ENCODE measurements around the gene CLDN6.

The CLDN6 gene

DNA sequence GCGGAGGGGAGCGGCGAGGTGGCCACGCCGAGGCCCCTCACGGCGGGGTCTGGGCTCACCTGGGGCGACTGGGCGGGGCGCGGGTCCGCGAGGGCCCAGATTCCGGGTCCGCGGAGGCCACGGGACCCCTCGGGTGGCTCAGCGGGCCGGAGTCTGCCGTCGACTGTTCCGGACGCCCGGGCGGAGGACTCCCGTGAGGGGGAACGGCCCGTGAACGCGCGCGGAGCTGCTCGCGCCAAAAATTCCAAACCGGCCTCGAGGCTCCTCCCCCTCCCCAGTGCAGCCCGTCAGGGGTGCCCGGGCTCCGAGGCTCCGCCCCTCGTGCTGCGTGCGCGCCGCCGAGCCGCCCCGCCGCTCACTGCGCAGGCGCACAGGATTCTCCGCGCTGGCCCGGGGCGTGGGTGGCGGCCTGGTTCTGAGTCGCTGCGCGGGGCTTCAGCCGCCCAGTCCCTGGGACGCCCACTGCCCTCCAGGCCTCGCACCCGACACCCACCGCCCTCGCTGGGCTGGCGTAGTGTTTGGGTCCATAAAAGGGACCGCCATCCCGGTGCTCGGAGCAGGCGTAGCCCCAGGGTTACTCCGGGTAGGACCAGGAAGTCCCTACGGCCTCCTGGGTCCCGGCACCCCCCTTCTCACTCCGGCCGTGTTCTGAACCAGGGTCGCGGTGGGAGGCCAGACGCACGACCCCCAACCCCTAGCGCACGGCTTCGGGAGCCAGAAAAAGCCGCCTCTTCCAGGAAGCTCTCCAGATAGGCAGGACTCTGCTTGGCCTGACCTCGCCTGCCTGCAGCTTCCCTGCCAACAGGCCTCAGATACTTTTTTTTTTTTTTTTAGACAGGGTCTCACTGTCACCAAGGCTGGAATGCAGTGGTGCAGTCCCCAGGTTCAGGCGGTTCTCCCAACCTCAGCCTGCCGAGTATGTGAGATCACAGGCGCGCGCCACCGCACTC is 37.5 kb downstream of the CLDN6 start, which contains the start of gene PKMYT1:
TSS of gene PKMYT1 (minus strand) at position 220 of the 950 bp plus-strand sequence. CDS start 789 bp downstream, outside the sequence.
- CTCF ChIA-PET = interaction anchor here (1.1 to 3.3 kb wide), 6 partner anchors 11 to 51 kb away, joined by 3 to 13 read pairs (median 6); partner anchors contain the start of gene PAQR4
- DNase-seq (ENCODE audit: extremely low spot score) = peak; percentile 100
- TF ChIP-seq, protein P1, sequence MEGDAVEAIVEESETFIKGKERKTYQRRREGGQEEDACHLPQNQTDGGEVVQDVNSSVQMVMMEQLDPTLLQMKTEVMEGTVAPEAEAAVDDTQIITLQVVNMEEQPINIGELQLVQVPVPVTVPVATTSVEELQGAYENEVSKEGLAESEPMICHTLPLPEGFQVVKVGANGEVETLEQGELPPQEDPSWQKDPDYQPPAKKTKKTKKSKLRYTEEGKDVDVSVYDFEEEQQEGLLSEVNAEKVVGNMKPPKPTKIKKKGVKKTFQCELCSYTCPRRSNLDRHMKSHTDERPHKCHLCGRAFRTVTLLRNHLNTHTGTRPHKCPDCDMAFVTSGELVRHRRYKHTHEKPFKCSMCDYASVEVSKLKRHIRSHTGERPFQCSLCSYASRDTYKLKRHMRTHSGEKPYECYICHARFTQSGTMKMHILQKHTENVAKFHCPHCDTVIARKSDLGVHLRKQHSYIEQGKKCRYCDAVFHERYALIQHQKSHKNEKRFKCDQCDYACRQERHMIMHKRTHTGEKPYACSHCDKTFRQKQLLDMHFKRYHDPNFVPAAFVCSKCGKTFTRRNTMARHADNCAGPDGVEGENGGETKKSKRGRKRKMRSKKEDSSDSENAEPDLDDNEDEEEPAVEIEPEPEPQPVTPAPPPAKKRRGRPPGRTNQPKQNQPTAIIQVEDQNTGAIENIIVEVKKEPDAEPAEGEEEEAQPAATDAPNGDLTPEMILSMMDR (IDR thresholded peaks at IDR 0.05; ENCODE audit: control extremely low read depth, extremely low read depth, low read depth, missing control alignments) = no peak
- POLR2A ChIA-PET = interaction anchor here (0.5 to 1.0 kb wide), 2 partner anchors 10 to 15 kb away, joined by 3 to 6 read pairs; no protein-coding TSS in a partner anchor

DNA sequence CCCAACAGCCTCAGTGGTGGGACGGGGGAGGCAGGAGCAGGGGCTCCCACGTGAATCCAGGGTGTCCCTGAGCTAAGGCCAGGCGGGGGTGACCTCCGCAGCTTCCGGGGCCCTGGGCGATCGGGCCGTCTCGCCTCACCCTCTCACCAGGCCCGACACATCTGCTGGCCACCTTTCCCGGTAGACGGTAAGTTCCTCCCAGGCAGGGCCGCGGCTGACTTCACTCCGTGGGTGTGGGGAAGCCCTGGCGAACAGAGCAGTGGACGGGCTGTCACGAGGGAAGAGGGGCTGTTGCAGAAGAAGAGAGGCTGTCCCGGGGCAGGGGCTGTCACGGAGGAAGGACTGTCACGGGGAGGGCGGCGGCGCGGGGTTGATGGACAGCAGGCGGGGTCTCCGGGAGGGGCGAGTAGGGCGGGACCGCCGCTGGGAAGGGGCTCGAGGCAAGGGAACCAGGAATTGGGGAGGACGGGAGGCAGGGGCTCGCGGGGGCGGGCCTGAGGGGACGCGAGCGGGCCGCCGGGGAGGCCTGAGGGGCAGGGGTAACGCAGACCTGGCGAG is 38.2 kb downstream of the CLDN6 start:
- DNase-seq (ENCODE audit: extremely low spot score) = no peak
- ChIA-PET POLR2A (no interaction called here), CTCF (interaction anchor here (1.5 to 2.9 kb wide), 3 partner anchors 9 to 18 kb away, joined by 7 to 13 read pairs (median 9); partner anchors contain the start of gene PAQR4)
- TF ChIP-seq, protein P1 (IDR thresholded peaks at IDR 0.05; ENCODE audit: control extremely low read depth, extremely low read depth, low read depth, missing control alignments) = no peak

DNA sequence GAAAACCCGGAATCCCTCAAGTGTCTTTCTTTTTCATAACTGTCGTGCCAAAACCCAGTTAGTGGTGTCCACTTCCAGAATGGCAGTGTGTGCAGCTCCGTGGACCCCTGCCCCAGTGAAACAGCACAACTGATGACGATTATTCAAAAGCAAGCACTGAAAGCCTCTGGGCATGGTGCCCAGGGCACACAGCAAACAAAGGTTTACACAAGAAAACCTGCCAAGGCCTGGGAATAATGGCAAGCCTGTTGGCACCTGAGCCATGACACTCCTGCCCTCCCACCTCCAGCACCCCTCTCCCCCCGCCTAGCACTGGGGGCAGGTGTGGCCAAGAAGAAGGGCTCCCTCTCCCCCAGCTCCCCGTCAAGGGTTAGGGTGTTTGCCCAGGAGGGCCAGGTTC is 40.5 kb downstream of the CLDN6 start:
- POLR2A ChIA-PET = no interaction called here
- TF ChIP-seq, protein P1 (IDR thresholded peaks at IDR 0.05; ENCODE audit: control extremely low read depth, extremely low read depth, low read depth, missing control alignments) = no peak
- CTCF ChIA-PET = interaction anchor here (0.7 to 2.9 kb wide), 7 partner anchors 8 to 109 kb away, joined by 3 to 13 read pairs (median 4); partner anchors contain the start of gene PAQR4
- no peak for DNase-seq (ENCODE audit: extremely low spot score)

DNA sequence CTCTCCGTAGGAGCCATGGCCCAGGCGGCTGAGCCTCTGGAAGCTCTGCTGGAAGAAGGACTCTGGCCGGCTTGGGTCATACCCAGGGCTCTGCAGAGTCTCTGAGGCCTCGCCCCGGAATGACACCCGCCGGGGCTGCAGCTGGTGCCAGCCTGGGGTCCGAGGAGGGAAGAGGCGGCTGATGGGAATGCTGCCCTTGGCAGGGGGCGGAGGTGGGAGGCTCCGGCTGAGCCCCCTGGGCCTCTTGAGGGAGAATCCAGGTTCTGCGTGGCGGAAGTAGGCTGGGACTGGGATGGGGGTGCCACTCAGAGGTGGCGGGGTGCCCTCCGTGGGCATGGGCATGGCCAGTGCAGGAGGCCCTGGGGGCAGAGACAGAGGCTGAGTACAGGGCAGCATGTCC is 41.3 kb downstream of the CLDN6 start:
- ChIA-PET POLR2A (no interaction called here), CTCF (interaction anchor here (0.7 to 0.9 kb wide), 2 partner anchors 9 to 14 kb away, joined by 3 read pairs; no protein-coding TSS in a partner anchor)
- DNase-seq (ENCODE audit: extremely low spot score) = no peak
- TF ChIP-seq, protein P1 (IDR thresholded peaks at IDR 0.05; ENCODE audit: control extremely low read depth, extremely low read depth, low read depth, missing control alignments) = no peak

DNA sequence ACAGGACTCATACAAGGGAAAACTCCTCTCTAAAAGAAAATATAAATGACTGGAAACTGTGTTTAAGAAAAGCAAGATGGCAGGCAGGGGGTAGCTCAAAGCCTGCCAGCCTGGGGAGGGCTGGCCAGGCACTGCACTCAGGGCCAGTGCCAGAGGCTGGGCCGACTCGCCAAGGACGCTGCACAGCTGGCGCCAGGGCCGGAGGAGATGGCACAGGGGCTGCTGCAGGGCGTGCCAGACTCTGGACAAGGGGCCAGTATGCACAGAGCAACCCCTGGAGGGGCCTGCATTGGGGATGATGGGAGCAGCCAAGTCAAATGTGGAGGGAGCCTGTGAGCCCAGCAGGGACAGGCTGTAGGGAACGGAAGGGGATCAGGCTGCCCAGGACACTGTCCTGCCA is 41.8 kb downstream of the CLDN6 start:
- POLR2A ChIA-PET = no interaction called here
- CTCF ChIA-PET = interaction anchor here (0.7 to 1.1 kb wide), 3 partner anchors 9 to 15 kb away, joined by 3 to 4 read pairs (median 3); no protein-coding TSS in a partner anchor
- DNase-seq (ENCODE audit: extremely low spot score) = no peak
- TF ChIP-seq, protein P1 (IDR thresholded peaks at IDR 0.05; ENCODE audit: control extremely low read depth, extremely low read depth, low read depth, missing control alignments) = no peak

DNA sequence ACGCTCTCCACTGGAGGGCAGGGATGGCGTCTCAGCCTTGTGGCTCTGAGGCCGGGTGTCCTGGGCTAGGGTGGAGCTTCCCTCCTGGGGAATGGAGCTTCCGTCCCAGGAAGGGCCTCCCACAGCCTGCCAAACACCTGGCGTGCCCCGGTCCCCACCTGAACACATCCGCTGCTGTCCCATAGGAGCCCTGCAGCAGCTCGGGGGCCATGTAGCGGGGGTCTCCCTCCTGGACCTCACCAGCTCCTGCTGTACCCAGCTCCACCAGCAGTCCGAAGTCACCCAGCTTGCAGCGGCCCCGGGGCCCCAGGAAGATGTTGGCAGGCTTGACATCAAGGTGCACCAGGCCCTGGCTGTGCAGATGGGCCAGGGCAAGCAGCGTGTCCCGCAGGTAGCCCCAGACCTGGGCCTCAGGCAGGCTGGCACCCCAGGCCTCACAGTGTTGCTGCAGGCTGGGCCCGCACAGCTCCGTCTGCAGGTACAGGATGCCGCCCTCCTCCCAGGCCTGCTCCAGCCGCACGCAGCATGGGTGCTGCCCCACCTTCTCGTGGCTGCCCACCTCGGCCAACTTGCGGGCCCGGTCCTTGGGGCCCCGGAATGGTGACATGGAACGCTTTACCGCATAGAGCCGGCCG is 42.7 kb downstream of the CLDN6 start:
- TF ChIP-seq, protein P1 (IDR thresholded peaks at IDR 0.05; ENCODE audit: control extremely low read depth, extremely low read depth, low read depth, missing control alignments) = no peak
- POLR2A ChIA-PET = no interaction called here
- CTCF ChIA-PET = interaction anchor here (1.0 to 1.1 kb wide), 4 partner anchors 8 to 56 kb away, joined by 3 to 4 read pairs (median 4); no protein-coding TSS in a partner anchor

More for the DNA sequence above, 42.7 kb downstream of the CLDN6 start:
- no peak for DNase-seq (ENCODE audit: extremely low spot score)

Measured in GM10248 (cell line).